ENCODE data around the gene SND1.

SND1 gene

DNA sequence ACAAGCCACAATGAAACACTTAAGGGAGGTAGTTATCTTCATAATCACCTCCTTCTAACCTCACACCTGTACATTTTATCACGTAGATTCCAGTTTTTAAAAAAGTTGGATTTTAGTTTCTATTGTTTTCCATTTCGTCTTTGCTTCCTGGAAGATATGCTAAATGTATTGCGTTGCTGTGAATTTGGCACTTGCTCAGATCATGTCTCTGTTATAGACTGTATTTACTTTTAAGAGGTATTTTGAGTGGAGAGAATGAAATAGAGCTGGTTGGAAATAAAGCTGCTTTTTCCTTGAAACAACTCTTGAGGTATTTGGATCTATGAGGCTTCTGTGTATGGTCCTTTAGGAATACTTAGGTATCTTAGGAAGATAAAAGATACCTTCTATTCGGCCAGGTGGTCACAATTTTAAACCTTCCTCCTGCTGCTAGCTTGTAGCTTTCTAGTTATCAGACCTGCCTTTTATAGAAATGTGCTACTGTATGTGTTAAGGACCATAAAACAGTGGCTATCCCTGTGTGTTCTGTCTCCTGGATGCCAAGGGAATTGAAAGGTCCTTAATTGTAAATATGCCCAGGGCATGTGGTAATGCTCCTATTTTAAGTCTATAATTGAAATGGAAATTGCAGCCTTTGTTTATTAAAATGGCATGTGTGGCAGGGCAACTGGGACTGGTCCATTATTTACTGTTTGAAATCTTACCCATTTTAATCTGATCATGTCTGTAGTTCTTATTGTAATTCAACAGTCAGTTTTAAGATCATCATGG, 147.7 kb downstream of the SND1 start:
- DNase-seq (ENCODE audit: low read depth in 3 of 3), result no peak

DNA sequence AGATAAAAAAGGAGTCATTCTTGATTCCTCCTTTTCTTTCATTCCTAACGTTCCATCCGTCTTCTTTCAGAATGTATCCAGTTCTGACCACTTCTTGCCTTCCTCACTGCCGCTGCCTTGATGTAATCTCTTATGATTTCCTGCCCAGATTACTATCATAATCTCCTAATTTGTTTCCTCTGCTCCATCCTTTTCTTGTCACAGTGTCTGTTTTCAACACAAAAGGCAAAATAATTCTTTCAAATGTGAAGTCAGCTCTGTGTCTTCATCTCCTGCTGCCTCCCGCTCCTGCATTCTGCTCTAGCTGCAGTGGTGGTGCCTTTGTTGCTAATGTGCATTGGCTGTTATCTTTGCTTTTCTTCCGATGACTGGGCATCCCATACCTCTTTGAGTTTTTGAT, 150.9 kb downstream of the SND1 start:
- DNase-seq (ENCODE audit: low read depth in 3 of 3), result no peak

DNA sequence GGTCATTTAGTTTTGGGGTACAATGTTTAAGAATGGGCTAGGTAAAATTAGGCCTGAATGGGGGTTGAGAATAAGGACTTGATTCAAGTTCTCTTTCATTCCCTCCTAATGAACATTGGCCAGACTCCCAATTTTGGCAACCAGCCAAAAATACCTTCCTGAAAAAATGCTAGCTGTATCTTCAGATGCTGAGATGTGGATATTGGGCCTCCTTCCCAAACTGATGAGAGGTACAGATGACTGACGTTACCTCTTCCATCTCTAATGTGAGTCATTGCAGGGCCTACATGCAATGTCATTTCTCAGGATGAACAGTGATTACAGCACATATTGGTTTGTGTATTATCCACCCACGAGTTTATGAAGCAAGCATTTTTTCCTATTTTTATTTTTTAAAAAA, 151.6 kb downstream of the SND1 start:
- DNase-seq (ENCODE audit: low read depth in 3 of 3), result no peak

DNA sequence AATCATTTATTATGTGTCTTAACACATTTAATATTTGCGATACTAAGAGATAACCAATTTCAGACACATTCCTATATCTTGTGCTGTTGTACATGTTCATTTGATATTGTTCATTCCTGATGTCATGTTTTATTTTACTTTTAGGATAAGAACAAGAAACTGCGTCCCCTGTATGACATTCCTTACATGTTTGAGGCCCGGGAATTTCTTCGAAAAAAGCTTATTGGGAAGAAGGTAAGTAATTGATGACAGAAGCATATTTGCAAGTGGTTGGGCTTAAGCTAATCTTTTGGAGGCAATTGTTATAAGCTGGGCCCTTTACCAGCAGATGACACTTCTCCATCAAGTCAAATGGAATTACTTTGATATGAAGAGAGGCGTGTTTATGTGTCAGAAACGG, 155.3 kb downstream of the SND1 start:
- DNase-seq (ENCODE audit: low read depth in 3 of 3), result no peak

DNA sequence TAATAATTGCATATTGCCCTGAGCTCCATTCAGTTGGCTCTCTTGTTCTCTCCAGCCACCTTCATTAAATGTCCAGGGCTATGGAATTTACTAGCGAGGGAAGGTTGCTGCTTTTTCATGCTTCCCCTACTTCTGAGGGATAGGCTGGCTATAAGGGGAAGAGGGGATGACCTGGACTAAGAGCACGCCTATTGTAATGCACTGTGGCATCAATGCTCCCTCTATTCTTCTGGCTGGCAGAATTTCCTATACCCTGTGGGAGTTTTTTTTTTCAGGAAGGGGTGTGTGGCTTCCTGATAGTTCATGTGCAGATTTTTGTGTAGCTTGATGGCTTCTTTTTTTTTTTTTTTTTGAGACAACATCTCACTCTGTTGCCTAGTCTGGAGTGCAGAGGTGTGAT, 155.8 kb downstream of the SND1 start:
- no peak for DNase-seq (ENCODE audit: low read depth in 3 of 3)

DNA sequence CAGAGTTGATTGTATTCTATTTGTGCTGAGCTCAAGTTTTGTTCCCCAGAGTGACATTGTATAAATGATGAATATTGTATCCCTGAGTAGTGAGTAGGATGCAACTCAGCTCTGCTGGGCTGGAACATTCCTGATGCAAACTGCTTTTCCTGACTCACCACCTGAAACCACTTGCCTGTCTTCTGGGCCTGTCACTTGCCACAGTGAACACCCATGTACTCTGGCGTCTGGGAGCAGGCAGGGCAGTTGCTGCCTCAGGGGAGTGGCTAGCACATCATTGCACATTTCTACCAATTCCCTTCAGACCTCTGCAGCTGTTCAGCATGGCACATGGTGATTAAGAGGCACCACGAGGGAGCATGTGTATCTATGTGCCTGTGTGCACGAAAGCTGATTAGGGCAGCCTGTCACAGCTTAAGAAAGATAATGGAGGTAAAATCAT, 157.3 kb downstream of the SND1 start:
- DNase-seq (ENCODE audit: low read depth in 3 of 3), result no peak

DNA sequence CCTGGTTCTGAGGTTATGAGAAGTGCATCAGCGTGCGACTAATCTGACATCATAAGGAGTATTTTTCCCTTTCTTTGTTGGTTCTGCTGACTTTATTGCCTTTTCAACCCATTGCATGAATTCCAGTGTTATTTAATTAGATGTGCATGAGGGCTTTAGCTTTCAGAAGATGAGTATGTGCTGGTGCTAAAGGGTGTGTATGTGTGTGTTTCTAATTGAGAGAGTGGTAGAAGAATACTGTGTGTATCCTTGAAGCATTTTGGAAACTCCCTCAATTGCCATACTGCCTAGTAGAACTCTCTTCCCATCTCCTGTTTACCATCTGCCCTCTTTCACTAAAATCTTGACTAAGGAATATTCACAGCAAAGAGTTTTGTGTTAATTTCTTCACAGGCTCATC, 158.1 kb downstream of the SND1 start:
- DNase-seq (ENCODE audit: low read depth in 3 of 3), result no peak

DNA sequence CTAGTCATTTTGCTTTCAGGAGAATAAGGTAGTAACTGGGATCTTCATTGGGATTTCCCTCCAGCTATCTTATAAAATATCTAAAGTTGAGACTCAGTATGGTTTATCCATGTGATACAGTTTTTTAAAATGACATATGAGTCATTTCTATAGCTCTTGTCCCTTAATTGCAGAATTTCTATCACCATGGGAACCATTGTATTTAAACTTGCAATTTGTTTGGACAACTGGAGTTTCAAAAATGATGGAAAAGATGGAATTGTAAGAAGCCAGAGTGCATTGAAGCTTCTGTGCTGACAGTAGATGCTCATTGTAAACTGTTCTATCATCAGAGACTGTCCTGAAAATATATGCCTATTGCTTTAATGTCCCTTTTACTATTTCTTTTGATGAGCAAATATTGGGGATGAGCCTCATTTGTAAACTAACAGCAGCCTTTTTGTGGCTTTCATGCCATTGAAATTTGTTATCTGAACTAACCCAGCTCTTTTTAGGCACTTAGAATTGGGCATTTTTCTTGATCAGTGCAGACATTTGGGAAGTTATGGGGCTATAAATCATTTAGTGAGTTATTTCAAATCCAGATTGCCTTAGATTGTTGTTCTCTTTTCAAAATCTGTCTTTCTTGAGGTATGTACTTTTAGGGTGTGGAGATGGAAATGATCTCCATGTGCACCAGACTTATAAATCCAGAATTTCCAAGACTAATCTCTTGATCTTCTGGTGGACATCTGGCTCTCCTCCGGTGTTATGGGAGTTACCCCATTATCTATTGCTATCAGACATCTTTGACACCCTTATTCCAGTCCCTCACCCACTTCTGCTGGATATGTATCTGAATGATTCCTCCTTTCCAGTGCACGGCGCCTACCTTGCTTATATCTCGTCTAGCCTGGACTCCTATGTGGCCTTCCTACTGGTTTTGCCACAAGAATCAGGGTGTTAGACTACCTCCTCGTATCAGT, 159.0 kb downstream of the SND1 start:
- no peak for DNase-seq (ENCODE audit: low read depth in 3 of 3)

DNA sequence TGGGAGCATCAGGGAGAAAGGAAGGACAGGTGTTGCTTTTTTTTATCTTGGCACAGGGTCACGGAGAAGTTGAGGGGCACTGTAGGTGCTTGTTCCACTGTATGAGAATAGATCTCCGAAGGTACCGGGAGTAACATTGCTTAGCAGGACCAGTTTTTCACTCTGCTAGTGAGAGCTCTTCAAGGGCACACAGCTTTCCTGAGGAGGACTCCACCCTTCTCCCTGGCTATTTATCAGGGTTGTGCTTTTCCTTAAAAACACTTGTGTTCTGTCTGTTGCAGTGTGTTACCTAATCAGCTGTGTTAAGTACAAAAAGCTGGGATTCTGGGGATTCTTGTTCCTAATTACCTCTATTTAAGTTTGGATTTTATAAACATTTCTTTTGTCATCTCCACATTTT, 160.5 kb downstream of the SND1 start:
- no peak for DNase-seq (ENCODE audit: low read depth in 3 of 3)

DNA sequence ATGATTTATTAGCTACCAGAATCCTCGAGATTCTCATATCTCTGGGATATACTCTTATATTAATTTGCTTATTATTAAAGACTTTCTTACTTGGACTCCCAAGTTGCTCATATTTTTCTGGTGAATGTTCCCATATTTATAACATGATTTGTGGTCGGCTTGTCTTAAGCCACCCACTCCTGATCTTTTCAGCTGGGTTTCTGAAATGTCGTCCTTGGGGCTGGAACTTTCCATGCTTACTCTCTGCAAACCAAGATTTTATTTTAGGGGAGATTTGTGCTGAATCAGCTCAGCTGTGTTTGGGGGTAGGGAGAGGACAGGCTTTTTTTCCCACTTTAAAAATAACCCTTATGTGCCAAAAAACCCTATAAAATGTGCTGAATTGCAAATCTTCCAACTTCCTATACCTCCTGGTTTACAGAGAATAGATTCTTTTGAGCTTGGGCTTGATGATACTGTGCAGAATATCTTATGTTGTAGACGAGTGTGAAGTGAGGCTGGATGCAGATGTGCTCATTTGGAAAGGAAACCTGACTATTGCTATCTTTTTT, 162.1 kb downstream of the SND1 start:
- DNase-seq (ENCODE audit: low read depth in 3 of 3), result no peak

DNA sequence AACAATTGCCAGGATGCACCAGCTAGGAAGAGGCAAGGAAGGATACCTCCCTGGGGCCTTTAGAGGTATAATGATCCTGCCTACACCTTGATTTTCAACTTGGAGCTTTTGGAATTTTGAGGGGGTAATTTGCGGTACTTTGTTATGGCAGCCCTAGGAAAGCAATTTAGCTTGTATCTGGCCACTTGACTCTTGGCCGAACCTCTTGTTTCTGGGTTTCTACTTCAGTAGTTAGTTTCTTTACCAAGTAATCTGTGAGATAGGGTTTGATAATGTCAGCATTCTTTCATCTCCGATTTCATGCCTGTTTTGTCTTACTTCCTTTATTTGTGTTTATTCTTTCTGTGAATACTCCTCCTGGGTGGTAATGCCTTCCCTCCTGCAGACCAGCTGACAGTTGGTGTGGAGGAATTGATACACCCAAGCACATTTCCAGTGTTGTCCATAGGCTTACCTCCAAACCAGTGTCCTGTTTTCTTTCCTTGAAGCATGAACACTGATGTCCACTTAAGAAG, 163.7 kb downstream of the SND1 start:
- no peak for DNase-seq (ENCODE audit: low read depth in 3 of 3)

DNA sequence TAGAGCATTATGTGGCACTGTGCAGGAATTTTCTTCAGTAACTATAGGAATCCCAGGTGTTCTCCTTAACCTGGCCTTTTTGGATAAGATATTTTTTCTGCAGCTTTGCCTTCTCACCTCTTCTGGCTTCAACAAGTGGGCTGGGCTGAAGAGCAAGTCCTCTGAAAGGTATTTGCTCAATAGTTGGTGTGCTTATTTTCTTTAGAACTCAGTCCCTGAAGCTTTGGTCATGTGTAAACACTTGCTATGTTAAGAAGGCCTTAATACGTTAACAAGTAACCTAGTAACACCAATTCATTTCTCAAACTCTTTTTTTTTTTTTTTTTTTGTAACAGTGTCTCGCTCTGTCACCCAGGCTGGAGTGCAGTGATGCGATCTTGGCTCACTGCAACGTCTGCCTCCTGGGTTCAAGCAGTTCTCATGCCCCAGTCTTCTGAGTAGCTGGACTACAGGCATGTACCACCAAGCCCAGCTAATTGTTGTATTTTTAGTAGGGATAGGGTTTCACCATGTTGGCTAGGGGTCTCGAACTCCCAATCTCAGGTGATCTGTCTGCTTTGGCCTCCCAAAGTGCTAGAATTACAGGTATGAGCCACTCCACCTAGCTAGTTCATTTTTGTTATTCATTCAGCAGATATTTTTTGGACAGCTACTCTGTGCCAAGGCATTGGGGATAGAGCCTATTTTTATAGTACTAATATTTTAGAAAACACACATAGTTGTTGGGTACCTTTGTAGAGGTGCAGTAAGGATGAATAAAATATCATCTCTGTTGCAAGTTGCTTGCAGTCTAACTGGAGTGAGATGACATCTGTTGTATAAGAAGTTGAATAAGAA, 164.6 kb downstream of the SND1 start:
- no peak for DNase-seq (ENCODE audit: low read depth in 3 of 3)

DNA sequence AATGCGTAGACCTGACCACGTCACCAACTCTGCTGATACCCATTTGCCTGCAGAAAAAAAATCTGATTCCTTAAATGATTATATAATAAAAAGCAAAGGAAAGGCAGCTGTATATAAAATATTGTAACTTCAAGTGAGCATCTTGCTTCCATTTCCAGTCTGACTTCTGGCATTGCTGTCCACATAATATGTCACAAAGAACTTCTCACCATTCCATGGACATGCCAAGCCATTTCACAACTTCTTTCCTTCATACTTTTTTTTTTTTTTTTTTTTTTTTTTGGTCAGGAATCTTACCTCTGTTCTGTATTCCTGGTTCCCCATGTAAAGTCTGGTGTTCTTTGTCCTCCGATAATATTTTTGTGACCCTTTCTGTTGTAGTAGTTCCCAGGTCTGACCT, 165.5 kb downstream of the SND1 start:
- DNase-seq (ENCODE audit: low read depth in 3 of 3), result no peak

DNA sequence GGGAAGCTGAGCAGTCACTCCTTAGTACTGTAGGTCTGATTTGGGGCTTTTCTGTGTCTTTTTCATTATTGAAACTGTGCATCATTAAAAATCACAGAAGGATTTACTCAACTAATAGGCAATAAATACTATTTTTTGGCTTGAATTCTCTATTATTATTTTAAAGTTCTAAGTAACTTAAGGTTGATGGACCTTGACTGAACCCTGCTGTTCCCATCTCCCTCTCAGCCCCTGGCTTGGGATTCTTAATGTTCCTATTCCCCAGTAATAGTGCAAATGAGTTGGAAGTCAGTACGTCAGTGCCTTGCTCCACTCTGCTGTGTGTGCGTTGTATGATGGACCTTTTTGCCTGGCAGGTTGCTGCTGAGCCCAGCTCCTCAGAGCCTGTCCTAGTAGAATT, 166.3 kb downstream of the SND1 start:
- no peak for DNase-seq (ENCODE audit: low read depth in 3 of 3)

DNA sequence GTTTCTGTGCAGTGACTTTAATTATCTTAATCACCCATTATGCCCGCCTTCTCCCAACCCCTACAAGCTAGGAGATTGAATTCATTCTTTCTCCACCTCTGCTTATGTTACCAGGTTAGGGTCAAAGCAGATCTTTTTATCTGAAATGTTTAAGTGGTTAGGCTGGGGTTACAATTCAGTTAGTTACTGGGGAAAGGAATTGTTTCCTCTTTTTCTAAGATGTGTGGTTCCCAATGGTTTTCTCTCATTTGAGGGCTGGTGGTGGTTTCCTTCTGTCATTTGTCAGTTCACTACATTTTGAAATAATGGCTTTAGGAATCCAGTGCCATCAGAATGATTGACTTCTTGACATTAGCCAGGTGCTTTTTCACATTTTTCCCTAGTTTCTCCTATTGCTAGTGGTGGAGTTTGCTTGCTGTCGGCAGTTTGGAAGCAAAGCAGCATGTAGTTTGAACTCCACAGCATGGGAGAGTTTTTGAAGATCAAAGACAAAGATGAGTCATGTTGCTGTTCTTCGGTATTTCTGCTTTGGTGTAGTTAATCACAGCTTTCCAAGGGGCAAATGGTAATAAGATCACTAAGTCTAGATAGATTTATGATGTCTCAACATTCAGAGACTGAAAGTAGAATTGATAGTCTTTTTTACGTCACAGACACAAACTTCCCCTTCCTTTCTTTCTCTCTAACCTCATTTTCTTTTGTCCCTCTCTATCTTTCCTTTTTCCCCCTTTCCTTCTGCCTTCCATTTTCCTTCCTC, 168.2 kb downstream of the SND1 start:
- DNase-seq (ENCODE audit: low read depth in 3 of 3), result no peak

DNA sequence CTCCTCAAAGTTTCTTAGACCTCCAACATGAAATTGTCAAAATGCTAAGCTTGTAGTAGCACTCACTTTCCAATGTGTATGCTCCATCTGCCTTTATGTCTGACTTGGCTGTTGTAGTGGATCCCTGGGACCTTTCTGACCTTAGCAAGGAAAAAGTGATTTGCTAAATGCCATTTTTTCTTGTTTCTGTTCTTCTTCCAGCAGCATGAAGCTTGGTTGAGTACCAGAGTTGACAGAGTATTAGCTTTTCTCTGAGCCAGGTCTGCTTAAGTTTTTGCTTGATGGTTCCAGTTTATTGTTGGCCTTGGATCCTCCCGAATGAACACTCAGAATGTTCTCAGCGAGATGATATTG, 168.7 kb downstream of the SND1 start:
- no peak for DNase-seq (ENCODE audit: low read depth in 3 of 3)

DNA sequence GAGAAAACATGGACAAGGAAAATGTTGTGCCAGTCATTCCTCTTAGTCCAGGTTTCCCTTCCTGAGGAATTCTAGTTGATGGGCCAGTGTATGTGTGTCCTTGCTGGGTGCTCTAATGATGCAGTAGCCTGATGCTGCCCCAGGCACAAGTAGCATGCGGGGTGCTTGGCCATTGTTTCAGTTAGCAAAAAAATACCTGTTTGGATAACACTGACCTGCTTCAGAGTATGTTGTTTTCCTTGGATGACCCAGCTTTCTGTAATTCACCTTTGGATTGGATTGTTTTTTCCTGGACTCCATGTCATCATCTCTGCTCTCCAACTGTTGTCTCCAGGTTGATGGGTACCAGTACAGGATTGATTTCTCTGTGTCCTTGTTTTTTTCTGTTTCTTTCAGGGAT, 169.2 kb downstream of the SND1 start:
- no peak for DNase-seq (ENCODE audit: low read depth in 3 of 3)

DNA sequence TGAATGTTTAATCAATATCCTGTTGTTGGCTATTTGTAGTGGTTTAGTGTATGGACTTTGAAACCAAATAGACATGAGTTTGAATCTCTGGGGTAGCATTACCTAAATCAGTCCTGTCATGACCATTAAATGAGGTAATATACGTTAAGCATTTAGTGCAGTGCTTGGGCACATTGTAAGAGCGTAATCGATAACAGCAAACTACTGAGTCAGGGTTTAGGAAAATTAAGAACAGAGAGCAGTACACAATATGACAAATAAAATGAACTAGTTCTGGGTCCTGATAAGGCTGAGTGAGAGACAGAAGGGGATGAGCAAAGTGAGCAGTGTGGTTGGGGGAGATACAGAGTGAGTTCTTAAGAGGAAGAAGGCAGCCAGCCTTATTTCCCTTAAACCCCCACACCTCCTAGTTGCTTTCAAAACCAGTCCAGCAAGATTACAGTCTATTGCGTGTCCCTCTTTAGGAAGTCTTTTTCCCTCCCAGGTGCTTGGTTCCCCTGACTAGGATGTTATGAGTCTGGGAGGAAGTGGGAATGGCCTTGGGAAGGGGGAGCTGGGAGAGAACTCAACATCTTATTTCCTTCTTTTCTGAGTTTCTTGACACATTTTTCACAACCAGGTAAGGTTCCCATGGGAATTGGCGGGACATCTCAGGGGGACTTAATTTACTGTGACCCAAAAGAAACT, 171.0 kb downstream of the SND1 start:
- DNase-seq (ENCODE audit: low read depth in 3 of 3), result no peak

DNA sequence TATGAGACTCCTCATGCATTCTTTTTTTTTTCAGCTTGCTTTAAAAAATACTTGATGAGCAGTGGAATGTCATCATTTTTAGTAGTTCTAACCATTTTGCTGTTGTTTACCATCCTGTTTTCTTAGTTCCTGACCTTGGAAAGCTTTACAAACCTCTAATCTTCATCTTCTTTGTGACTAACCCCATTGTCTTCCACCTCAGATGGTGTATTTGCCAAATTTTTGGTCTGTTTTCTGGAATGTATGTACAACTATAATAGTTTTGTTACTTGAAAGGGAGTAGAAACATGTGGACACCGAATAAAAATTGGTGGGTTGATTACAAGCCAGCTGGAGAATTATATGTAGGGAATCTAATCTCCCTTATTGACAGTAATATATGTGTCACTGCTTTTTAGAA, 172.7 kb downstream of the SND1 start:
- DNase-seq (ENCODE audit: low read depth in 3 of 3), result no peak

DNA sequence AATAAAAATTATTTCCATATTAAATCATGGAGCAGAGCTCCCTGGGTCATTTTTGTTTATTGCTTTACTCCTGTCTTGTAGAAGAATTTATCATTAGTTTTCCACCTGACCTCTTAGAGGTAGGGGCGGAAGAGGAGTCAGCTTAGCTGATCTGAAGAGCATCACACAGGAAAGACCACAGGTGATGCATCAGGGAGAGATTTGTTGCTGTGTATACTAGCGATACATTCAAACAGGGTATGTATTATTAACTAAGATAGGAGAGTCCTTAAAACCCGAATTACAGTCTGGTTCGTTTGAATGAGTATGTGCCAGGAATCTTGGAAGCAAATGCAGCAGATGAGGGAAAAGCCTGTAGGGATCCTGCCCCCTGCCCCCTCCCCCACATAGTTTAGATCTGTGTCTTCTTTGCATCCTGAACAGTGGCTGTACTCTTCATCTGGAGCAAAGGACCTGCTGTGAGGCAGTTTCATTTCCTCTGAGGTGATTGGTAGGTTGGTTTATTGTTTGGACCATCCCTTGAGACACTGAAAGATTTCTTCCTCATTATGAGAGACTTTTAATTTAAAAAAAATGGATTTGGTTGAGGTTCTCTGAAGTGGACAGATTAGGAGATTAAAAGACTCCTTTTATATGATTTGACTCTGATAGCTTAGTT, 177.0 kb downstream of the SND1 start:
- no peak for DNase-seq (ENCODE audit: low read depth in 3 of 3)
